NCI-H1694 (cell line): ENCODE data around the gene VAV2.

Experiments
- DNase-seq: peaks from one replicate; lab custom pipeline; 2025; lab: John Stamatoyannopoulos, UW

Gene VAV2

DNA sequence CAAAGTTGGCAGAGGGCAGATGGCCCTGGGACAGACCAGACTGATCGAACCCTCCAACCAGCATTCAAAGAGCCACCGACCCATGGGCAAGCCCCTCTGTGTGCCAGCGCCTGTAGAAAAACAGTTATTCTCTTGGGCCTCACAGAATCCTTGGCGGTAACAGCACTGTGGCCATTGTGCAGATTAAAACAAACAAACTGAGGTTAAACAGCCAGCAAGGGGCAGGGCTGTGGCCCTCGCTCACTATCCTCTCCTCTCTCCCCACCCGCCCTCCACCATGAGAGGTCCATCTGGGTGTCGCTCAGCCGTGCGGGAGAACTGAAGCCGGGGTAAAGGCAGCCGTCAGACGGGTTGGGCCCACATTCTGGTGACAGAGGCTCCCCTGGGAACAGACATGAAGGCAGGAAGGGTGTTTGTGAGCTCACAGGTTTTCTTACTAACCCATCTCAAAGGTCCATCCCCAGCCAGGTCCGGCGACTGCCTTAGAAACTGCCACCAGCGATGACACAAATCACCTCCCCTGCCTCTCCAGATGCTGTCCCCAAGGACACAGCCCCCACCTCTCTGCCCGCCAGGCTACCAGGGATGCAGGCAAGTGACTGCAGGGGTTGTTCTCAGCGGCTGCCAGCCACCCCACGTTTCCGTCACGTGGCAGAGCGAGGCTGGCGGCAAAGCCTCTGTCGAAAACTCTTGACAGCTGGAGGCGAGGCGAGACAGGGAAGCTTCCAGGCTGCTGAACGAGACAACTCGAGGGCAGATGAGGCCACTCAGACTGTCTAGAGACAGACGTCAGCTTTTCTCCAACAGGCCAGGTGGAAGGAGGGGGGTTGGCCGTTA is 178.2 kb downstream of the VAV2 start:
- DNase-seq, result peak; percentile 65

DNA sequence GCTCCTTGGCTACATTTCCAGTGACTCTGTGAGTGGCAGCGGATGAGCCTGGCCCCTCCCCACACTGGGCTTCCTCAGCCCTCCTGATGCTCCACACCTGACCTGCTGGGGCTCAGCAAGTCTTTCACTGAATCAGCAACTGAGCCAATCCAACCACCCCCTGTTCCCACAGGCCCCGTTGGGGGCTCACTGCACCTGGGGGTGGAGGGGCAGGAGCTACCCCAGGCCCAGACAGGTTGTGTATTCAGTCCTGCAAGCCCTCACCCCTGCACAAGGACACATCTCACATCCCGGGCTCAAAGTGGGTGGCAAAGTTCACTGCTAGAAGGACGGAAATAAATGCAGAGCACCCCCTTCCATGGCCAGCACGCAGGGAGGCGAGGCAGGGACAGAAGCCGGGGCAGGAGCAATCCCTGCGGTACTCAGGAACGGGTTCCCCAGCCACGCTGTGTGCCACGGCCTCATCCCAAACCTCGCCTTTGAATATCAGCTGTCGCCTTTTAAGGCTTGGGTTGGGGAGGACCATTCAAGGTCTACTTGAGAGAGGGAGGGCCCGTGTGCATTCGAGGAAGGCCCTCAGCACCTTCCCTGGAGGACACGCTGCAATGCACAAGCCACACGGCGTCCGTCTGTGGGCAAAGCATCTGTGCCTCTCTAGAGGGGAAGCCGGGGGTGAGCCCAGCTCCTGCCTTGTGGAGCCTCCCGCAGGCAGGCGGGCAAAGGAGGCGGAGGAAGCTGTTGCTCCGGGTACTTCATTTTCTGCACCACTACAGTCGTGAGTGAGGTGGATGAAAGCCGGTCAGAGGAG is 179.0 kb downstream of the VAV2 start:
- DNase-seq, result no peak

GRCh38 chr9:133812077-133812868 is 179.9 kb downstream of the VAV2 start:
- no peak for DNase-seq

DNA sequence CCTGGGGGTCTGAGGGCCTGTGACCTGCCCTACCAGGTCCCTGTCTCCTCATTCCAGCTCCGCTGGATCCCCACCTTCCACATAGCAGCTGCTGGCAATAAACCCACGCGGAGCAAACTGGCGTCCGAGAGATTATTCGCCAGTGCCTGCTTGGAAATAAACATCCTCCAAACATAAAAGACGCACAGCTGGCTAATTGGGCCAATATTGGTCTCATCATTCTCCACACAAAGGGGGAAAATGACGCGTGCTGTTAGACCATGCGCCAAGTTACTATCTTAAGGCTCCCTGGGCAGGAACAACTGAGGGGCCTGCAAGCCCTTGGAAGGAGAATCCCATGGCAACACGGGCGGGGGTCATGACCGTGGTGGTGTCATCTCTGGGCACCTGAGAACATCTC is 180.7 kb downstream of the VAV2 start:
- DNase-seq, result no peak

DNA sequence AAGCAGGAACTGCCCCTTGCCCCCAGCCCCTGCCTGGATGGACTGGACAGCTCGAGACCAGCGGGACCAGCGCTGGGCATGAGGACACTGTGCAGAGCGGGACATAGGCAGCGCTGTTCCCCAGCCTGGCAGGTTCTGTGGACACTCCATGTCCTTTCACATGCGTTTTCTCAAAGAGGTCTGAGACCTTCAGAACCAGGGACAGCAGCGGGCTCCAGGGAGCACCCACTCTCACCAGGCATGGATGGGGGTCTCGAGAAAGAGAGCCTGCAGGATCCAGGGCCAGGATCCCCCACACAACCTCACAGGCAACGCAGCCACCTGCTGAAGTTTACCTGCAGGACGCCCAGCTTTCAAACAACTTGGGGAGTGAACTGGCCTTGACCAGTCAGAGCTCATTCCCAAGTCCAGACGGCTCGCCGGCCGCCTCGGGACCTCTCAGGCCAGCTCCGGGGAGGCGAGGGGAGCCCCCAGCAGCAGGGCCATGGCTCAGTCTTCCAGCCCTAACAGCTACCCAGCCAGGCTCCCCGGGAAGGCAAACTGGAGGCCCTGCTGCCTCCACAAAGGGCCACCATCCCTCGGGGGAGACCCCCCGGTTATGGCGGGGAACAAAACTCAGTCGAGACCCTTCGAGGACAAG is 181.4 kb downstream of the VAV2 start:
- DNase-seq, result no peak

- no peak for DNase-seq
Measured at GRCh38 chr9:133809335-133809734, 182.8 kb downstream of the VAV2 start.

DNA sequence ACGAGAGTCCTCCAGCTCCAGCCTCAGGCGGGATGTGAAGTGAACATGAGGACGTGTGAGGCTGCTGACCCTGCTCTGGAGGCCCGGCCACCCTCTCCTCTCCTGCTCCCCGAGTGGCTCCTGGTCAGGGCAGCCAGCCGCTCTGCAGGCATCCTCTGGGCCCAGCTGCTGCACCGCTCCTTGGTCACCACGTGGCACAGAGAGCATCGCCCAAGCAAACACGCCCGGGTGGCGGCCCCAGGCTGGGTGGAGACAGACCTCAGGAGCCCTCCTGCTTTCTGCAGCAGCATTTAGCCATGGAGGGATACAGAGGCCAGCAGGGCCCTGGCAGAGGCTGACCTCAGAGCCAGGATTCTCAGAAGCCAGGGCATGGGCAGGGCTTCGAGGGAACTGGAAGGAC is 184.3 kb downstream of the VAV2 start:
- no peak for DNase-seq

DNA sequence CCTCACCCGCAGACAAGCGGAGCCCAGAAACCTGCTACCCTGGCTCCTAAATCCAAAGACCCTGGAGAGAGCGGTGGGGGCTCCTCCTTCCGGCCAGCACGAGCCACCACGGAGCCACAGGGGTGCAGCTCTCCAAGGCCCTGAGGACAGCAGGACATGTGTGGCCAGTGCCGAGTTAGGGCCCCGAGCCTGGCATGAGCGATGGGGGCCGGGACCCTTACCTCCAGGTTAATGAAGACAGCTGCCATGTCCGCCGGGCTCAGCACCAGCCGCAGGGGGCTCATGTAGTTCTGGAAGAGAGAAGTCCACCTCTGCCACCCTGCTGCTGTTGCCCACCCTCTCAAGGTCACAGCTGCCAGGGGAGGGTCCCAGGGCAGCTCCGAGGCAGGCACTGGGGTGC is 185.1 kb downstream of the VAV2 start:
- DNase-seq, result no peak

- no peak for DNase-seq
Measured at GRCh38 chr9:133806623-133807010, 185.5 kb downstream of the VAV2 start.

DNA sequence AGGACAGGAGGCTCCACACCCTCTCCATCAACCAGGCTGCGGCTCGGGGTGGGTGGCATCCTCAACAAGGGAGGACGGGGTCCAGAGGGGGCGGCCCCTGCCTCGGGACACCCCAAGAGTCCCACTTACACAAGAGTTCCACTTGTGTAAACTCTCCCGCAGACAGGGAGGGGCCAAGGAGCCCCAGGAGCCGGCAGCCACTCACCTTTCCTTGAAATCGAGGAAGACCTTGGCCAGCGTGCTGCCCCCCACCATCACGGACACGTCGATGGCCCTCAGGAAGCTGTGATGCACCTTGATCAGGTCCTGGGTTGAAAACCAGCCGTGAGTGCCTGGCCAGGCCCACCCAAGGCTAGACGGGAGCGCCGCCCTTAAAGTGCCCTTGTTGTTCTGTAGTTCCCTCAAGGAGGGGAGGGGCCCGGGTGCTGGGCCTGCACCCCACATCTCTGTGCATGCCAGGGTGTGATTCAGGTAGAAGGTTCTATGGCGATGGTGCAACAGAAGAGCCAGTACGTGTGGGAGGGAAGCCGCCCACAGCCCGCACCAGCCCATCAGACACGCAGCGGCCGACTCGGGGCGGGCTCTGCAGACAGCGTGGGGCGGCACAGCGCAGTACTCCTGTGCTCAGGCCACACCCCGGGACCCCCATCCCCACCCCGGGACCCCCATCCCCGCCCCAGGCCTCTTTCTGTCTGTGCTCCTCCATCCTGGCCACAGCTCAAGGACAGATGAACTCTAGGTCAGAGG is 186.1 kb downstream of the VAV2 start:
- DNase-seq, result no peak

GRCh38 chr9:133804199-133804598 is 187.9 kb downstream of the VAV2 start:
- no peak for DNase-seq

DNA sequence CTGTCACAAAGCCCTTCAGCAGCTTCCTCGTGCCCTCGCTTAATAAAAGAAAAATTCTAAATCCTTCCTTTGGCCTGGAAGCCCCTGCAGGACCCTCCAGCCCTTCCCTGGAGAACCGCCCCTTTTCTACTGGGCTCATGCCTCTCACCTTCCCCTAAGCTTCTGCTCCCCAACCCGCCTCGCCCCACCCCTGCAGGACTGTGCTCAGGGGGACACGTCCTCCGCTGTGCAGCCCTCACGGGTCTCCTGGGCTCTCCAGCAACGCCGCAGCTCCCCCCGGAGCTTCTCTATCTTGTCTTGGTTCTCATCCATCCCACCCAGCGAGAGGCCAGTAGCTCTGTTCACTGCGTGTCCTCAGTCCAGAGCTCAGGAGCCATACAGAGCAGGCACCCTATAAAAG is 188.4 kb downstream of the VAV2 start:
- DNase-seq, result no peak

DNA sequence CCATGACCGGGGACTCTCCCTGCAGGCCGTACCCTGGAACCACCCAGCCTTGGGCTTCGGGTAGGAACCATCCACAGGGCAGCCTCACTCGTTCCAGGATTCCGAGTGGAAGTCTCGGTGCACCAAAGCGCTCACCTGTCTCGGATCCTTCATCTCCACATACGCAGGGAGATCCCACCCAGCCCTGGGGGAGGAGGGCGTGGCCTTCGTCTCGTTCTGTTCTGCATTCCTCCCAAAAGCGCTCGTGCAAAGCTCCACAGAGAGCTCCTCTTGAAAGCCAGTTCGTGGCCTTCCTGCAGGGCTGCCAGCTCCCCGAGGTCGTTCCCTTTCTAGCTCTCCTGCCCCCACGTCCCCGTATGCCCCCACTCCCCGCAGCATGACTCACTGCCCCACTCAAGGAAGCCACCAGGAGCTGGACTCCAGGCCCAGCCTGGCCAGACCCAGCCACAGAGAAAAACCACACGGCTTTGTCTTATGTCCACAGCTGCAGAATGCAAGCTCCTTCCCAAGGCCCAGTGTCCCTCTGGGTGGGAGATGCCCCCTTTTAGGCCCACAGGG is 189.0 kb downstream of the VAV2 start:
- no peak for DNase-seq

DNA sequence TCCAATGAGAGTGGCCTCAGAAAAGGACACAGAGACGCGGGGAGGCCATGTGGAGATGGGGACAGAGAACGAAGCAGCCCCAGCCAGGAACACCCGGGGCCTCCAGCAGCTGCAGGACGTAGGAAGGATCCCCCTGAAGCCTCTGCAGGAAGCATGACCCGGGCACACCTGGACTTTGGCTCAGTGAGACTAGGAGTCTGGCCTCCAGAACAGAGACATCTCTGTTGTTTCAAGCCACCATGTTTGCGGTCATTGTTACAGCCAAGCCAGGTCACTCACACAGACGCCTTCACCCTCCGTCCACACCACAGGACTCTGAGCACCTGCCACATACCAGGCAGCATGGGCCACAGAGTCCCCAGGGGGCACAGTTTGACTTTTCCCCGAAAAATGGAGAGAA is 190.4 kb downstream of the VAV2 start:
- no peak for DNase-seq

- DNase-seq, result no peak
Measured at GRCh38 chr9:133800266-133800665, 191.9 kb downstream of the VAV2 start.

GRCh38 chr9:133799716-133800115 is 192.4 kb downstream of the VAV2 start:
- DNase-seq, result no peak

DNA sequence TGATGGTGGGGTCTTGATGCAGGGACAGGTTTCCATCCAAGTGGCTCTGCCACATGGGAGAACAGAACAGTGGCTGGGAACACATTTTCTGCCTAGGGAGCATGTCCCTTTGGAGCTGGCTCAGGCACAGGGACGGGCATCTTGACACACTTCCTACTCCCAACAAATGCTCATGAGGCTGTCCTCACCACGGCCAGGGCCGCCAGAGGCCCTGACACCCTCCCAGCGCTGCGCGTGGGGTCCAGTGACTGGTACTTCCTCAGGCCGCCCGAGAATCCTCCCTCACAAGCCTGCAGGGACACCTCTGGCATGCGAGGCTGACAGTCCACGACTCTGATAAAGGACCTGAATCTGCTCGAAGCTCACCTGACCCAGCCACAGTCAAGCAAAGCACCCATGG is 193.0 kb downstream of the VAV2 start:
- no peak for DNase-seq

GRCh38 chr9:133798160-133798559 is 194.0 kb downstream of the VAV2 start:
- no peak for DNase-seq

- DNase-seq, result no peak
Measured at GRCh38 chr9:133797406-133798105, 194.6 kb downstream of the VAV2 start.

DNA sequence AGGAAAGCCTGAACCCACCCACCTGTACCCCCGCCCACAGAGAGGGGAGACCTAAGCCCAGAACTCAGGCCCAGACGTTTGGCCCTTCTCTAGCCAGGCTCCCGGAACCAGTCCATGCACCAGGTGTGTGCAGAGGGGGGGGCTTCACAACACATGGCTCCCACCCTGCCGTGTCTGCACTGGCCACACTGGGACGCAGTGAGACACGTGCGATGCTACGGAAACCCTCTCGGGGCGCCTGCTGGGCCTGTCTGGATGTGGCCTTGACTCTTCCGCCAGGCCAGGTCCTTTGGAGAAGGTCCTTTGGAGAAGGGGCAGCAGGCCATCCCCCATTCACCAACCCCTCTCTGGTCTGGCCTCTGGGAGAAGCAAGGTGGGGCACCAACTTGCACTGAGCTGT is 195.6 kb downstream of the VAV2 start:
- no peak for DNase-seq
